ENCODE data around the gene NUDT3. TPM values are rescaled to one million over a fixed set of nuclear protein-coding genes. Genes with fewer than 3 reads are reported as not detected.
"Not testable (repeated sequence)": the region's sequence is repeated elsewhere in the genome, so short reads cannot be mapped to it uniquely, and the experiment has no call there.

Gene NUDT3
- total RNA-seq, 1 experiment from 2014 or later = 48.4 TPM

GRCh38 chr6:34272013-34272926 lies 120.2 kb downstream of the NUDT3 start:
- Mint-ChIP-seq H3K9me3 (ENCODE audit: low read depth, unreplicated experiment) (peaks cover 5% of the 10 kb centered on the region), H3K27me3 (ENCODE audit: unreplicated experiment) (no peaks in the 10 kb centered on the region), H3K4me1 (ENCODE audit: low read depth, unreplicated experiment) (peaks cover 19% of the 10 kb centered on the region), H3K4me3 (ENCODE audit: low read depth, unreplicated experiment) (no peak overlapping the region), H3K27ac (ENCODE audit: unreplicated experiment) (no peak overlapping the region), H3K36me3 (ENCODE audit: insufficient read depth, unreplicated experiment) (peaks cover 5% of the 10 kb centered on the region)
- intact Hi-C loops (cut with micrococcal nuclease; ENCODE audit: unreplicated experiment) = no loop called here
- DNase-seq = no peak
- no TSS peak for BruUV-seq (replicated peaks)
- no peak for TF ChIP-seq CTCF (IDR thresholded peaks at IDR 0.05; ENCODE audit: unreplicated experiment)
- CTCF ChIA-PET = interaction anchor here (0.6 kb wide), 2 partner anchors 109 to 143 kb away, joined by 3 to 5 read pairs; no protein-coding TSS in a partner anchor

- H3K27me3 Mint-ChIP-seq (ENCODE audit: unreplicated experiment); H3K4me3 Mint-ChIP-seq (ENCODE audit: low read depth, unreplicated experiment); BruUV-seq (replicated peaks); intact Hi-C loops (cut with micrococcal nuclease; ENCODE audit: unreplicated experiment); H3K36me3 Mint-ChIP-seq (ENCODE audit: insufficient read depth, unreplicated experiment); H3K9me3 Mint-ChIP-seq (ENCODE audit: low read depth, unreplicated experiment); DNase-seq; H3K27ac Mint-ChIP-seq (ENCODE audit: unreplicated experiment): not testable (repeated sequence)
- CTCF ChIA-PET = interaction anchor here (0.6 to 0.8 kb wide), 2 partner anchors 13 to 41 kb away, joined by 3 to 5 read pairs; no protein-coding TSS in a partner anchor
- H3K4me1 Mint-ChIP-seq (ENCODE audit: low read depth, unreplicated experiment) = peaks cover 16% of the 10 kb centered on the region
Measured at GRCh38 chr6:34269658-34270341, 122.7 kb downstream of the NUDT3 start.

GRCh38 chr6:34269132-34269531 lies 123.3 kb downstream of the NUDT3 start:
- H3K27ac Mint-ChIP-seq (ENCODE audit: unreplicated experiment) = not testable (repeated sequence)

GRCh38 chr6:34267746-34268145 lies 124.7 kb downstream of the NUDT3 start:
- peaks cover 6% of the 10 kb centered on the region for H3K9me3 Mint-ChIP-seq (ENCODE audit: low read depth, unreplicated experiment)
- intact Hi-C loops (cut with micrococcal nuclease; ENCODE audit: unreplicated experiment) = no loop called here
- CTCF ChIA-PET = interaction anchor here (0.8 to 1.0 kb wide), 3 partner anchors 18 to 147 kb away, joined by 3 to 5 read pairs (median 3); partner anchors contain the start of gene SMIM29
- no peak overlapping the region for H3K27ac Mint-ChIP-seq (ENCODE audit: unreplicated experiment)
- no peak for TF ChIP-seq CTCF (IDR thresholded peaks at IDR 0.05; ENCODE audit: unreplicated experiment)
- H3K36me3 Mint-ChIP-seq (ENCODE audit: insufficient read depth, unreplicated experiment) = no peaks in the 10 kb centered on the region
- no TSS peak for BruUV-seq (replicated peaks)
- no peak overlapping the region for H3K4me3 Mint-ChIP-seq (ENCODE audit: low read depth, unreplicated experiment)
- H3K27me3 Mint-ChIP-seq (ENCODE audit: unreplicated experiment) = no peaks in the 10 kb centered on the region
- H3K4me1 Mint-ChIP-seq (ENCODE audit: low read depth, unreplicated experiment) = no peaks in the 10 kb centered on the region
- no peak for DNase-seq

More at GRCh38 chr6:34269132-34269531, 123.3 kb downstream of the NUDT3 start:
- H3K4me3 Mint-ChIP-seq (ENCODE audit: low read depth, unreplicated experiment); CTCF ChIA-PET; intact Hi-C loops (cut with micrococcal nuclease; ENCODE audit: unreplicated experiment); H3K36me3 Mint-ChIP-seq (ENCODE audit: insufficient read depth, unreplicated experiment); DNase-seq; BruUV-seq (replicated peaks); H3K9me3 Mint-ChIP-seq (ENCODE audit: low read depth, unreplicated experiment); H3K27me3 Mint-ChIP-seq (ENCODE audit: unreplicated experiment): not testable (repeated sequence)
- H3K4me1 Mint-ChIP-seq (ENCODE audit: low read depth, unreplicated experiment) = peaks cover 13% of the 10 kb centered on the region

- CTCF ChIA-PET; intact Hi-C loops (cut with micrococcal nuclease; ENCODE audit: unreplicated experiment); DNase-seq; H3K4me1 Mint-ChIP-seq (ENCODE audit: low read depth, unreplicated experiment); H3K27ac Mint-ChIP-seq (ENCODE audit: unreplicated experiment); H3K4me3 Mint-ChIP-seq (ENCODE audit: low read depth, unreplicated experiment); H3K27me3 Mint-ChIP-seq (ENCODE audit: unreplicated experiment); H3K9me3 Mint-ChIP-seq (ENCODE audit: low read depth, unreplicated experiment); BruUV-seq (replicated peaks); H3K36me3 Mint-ChIP-seq (ENCODE audit: insufficient read depth, unreplicated experiment): not testable (repeated sequence)
Measured at GRCh38 chr6:34263484-34263883, 129.0 kb downstream of the NUDT3 start.
